GM12878 (cell line): ENCODE results near the gene ALMS1. TPM values are rescaled to one million over a fixed set of nuclear protein-coding genes. Genes with fewer than 3 reads are reported as not detected.

ENCODE experiments used
- ATAC-seq: fragments of 200-7000 bp; cut with Tn5 transposase; 3 replicates; pipeline ENCODE4 v1.9.1; 2020; ENCODE audit warnings: mild to moderate bottlenecking, moderate library complexity
- BruUV-seq: library from RNA; stranded (reverse); fragments of 400-500 nt; replicated peaks from 2 replicates; lab custom pipeline; 2021; lab: Mats Ljungman, UMichigan
- CTCF ChIA-PET: fragments of 300-600 bp; sonication (Branson Sonifier 250); formaldehyde crosslinking; extraction: SDS; loops from one replicate; lab custom pipeline; 2021; ENCODE audit warnings: inconsistent platforms; lab: Yijun Ruan, JAX
- POLR2A ChIA-PET: fragments of 350-600 bp; formaldehyde crosslinking; extraction: SDS; loops from one replicate; lab custom pipeline; 2021; ENCODE audit warnings: inconsistent platforms; lab: Charles Lee
- RAD21 ChIA-PET: fragments of 300-600 bp; sonication (Branson Sonifier 250); formaldehyde crosslinking; loops from one replicate; lab custom pipeline; 2023; ENCODE audit warnings: antibody characterized with exemption; ENCODE audit not compliant: unreplicated experiment; lab: Charles Lee
- SMC1A ChIA-PET: fragments of 300-600 bp; sonication (Branson Sonifier 250); formaldehyde crosslinking; loops from one replicate; lab custom pipeline; 2023; ENCODE audit not compliant: unreplicated experiment, uncharacterized antibody; lab: Charles Lee
- DNase-seq: peaks from one replicate; pipeline ENCODE4 v3.0.0-alpha.2; 2011; ENCODE audit warnings: low read depth, low spot score
- FAIRE-seq: peaks from 3 replicates; lab custom pipeline; 2011; peaks lifted over from hg19 to GRCh38; lab: Jason Lieb, UNC
- H2AFZ ChIP-seq: 2 replicates; pipeline ENCODE4 v1.6.0; 2011; ENCODE audit warnings: low read depth, low read length, control low read depth; ENCODE audit not compliant: control insufficient read depth
- H3K27ac ChIP-seq: 2 replicates; pipeline ENCODE4 v1.5.1; 2011; ENCODE audit warnings: control low read depth; ENCODE audit not compliant: control insufficient read depth, insufficient read depth
- H3K27me3 ChIP-seq, 2 experiments: replicated peaks in 1 of 2; 2 replicates each; pipeline versions ENCODE4 v1.6.0 to v1.6.1; 2011; ENCODE audit warnings: low read length in 1 of 2; ENCODE audit not compliant: control insufficient read depth in 2 of 2, insufficient read depth in 2 of 2
- H3K36me3 ChIP-seq, 2 experiments: 2 replicates each; pipeline ENCODE4 v1.5.1; 2011; ENCODE audit warnings: low read length in 1 of 2; ENCODE audit not compliant: control insufficient read depth in 2 of 2, insufficient read depth in 2 of 2
- H3K4me1 ChIP-seq: 2 replicates; pipeline ENCODE4 v1.6.1; 2011; ENCODE audit warnings: mild to moderate bottlenecking, low read length, moderate library complexity, mixed read lengths; ENCODE audit not compliant: control insufficient read depth, insufficient read depth
- H3K4me2 ChIP-seq: 2 replicates; pipeline ENCODE4 v1.6.0; 2011; ENCODE audit warnings: control low read depth; ENCODE audit not compliant: control insufficient read depth, insufficient read depth
- H3K4me3 ChIP-seq: fragments of 200-600 bp; sonication (generic); 2 replicates; pipeline ENCODE4 v1.5.1; 2016
- H3K79me2 ChIP-seq: 2 replicates; pipeline ENCODE4 v1.6.0; 2011; ENCODE audit warnings: low read length; ENCODE audit not compliant: control insufficient read depth, insufficient read depth
- H3K9ac ChIP-seq: 2 replicates; pipeline ENCODE4 v1.8.0; 2011; ENCODE audit warnings: low read length, control low read depth, mixed read lengths; ENCODE audit not compliant: control insufficient read depth, insufficient read depth
- H3K9me3 ChIP-seq: replicated peaks from 3 replicates; pipeline ENCODE4 v1.5.1; 2011; ENCODE audit warnings: mild to moderate bottlenecking, low read length; ENCODE audit not compliant: control insufficient read depth, insufficient read depth
- H4K20me1 ChIP-seq: 2 replicates; pipeline ENCODE4 v1.6.0; 2011; ENCODE audit not compliant: control insufficient read depth, insufficient read depth
- BMI1 ChIP-seq: fragments of 450-650 bp; IDR thresholded peaks from 2 replicates; pipeline ENCODE4 v1.6.1; 2016; ENCODE audit warnings: mild to moderate bottlenecking, moderate library complexity, borderline replicate concordance
- CREM ChIP-seq: IDR thresholded peaks from 2 replicates; pipeline ENCODE4 v1.6.1; 2014; ENCODE audit warnings: antibody characterized with exemption, low read depth
- GABPA ChIP-seq: IDR thresholded peaks from 2 replicates; pipeline ENCODE4 v1.6.1; 2014; ENCODE audit warnings: antibody characterized with exemption, low read depth, mild to moderate bottlenecking, inconsistent platforms
- IKZF1 ChIP-seq: fragments of 450-650 bp; conservative IDR thresholded peaks from 2 replicates; pipeline ENCODE4 v1.6.1; 2017; ENCODE audit warnings: antibody characterized with exemption, mild to moderate bottlenecking
- IRF4 ChIP-seq: IDR thresholded peaks from 2 replicates; pipeline ENCODE4 v1.6.1; 2011; ENCODE audit warnings: low read depth, low read length
- JUNB ChIP-seq: IDR thresholded peaks from 2 replicates; pipeline ENCODE4 v1.6.1; 2016; ENCODE audit warnings: antibody characterized with exemption, mild to moderate bottlenecking
- JUND ChIP-seq: IDR thresholded peaks from 2 replicates; pipeline ENCODE4 v1.6.1; 2012; ENCODE audit warnings: low read depth, mild to moderate bottlenecking, low read length, improper control_type of control experiment, moderate library complexity
- MYC ChIP-seq: IDR thresholded peaks from 2 replicates; pipeline ENCODE4 v1.6.1; 2011; ENCODE audit warnings: mild to moderate bottlenecking, low read length, moderate library complexity, inconsistent platforms; ENCODE audit not compliant: insufficient read depth, insufficient replicate concordance, insufficient read length, severe bottlenecking
- POLR2AphosphoS2 ChIP-seq: IDR thresholded peaks from 2 replicates; pipeline ENCODE4 v1.6.1; 2011; ENCODE audit warnings: low read depth, mild to moderate bottlenecking, low read length, improper control_type of control experiment, moderate library complexity
- SREBF2 ChIP-seq: IDR thresholded peaks from 2 replicates; pipeline ENCODE4 v1.6.1; 2012; ENCODE audit warnings: mild to moderate bottlenecking, low read length
- WGBS: methylation state at CpG from one replicate; pipeline ENCODE4 v1.1.6; 2016; ENCODE audit warnings: low lambda C conversion rate; ENCODE audit not compliant: insufficient replicate concordance, insufficient coverage; ENCODE audit errors: missing lambda C conversion rate; 5-methylcytosine and 5-hydroxymethylcytosine counted together
- in situ Hi-C: fragments of 300-500 bp; cut with MboI; formaldehyde crosslinking; loops from 9 replicates; pipeline ENCODE4 v1.14.3; 2018; ENCODE audit warnings: mixed read lengths
- intact Hi-C: fragments of 100-400 bp; cut with micrococcal nuclease; formaldehyde crosslinking; loops from one replicate; pipeline ENCODE4 v1.14.2; 2022; ENCODE audit not compliant: unreplicated experiment
- polyA plus RNA-seq, 11 experiments: library from polyadenylated mRNA; depleted of rRNA in 4 of 11; unstranded in 6 of 11; stranded (reverse) in 5 of 11; fragments of >200 nt; fragmentation: Nextera tagmentation in 4 of 11; fragmentation: Illumina TruSeq in 1 of 11; extraction: Ambion mirVana in 4 of 11; extraction: Trizol in 1 of 11; gene quantifications; 1 replicate in 1 of 11; 2 replicates in 10 of 11; pipeline versions ENCODE4 v1.2.1 to v1.2.3, GENCODE V29; 2011 to 2016; ENCODE audit warnings: inconsistent platforms in 2 of 11, missing spikeins in 2 of 11, low read depth in 1 of 11
- total RNA-seq, 4 experiments: library from RNA; depleted of rRNA in 3 of 4; stranded (reverse); fragments of >200 nt in 3 of 4; fragmentation: Illumina TruSeq in 1 of 4; extraction: Trizol in 1 of 4; gene quantifications; 2 replicates each; pipeline versions ENCODE4 v1.2.1 to v1.2.3, GENCODE V29; 2013 to 2021
- TF ChIP-seq, protein P1 (sequence below): fragments of 450-650 bp; IDR thresholded peaks from 2 replicates; pipeline ENCODE4 v1.6.1; 2016; ENCODE audit warnings: mild to moderate bottlenecking
- TF ChIP-seq, protein P2 (sequence below): IDR thresholded peaks from 2 replicates; pipeline ENCODE4 v1.6.1; 2011; ENCODE audit warnings: low read depth, low read length, improper control_type of control experiment, borderline replicate concordance

The ALMS1 gene
- total and polyA plus RNA-seq, 10 of the 15 experiments (the other 5 are each of a cell fraction or from before 2014, with no cell fraction given), result 1.1 to 25.8 (median 10.6) TPM

DNA sequence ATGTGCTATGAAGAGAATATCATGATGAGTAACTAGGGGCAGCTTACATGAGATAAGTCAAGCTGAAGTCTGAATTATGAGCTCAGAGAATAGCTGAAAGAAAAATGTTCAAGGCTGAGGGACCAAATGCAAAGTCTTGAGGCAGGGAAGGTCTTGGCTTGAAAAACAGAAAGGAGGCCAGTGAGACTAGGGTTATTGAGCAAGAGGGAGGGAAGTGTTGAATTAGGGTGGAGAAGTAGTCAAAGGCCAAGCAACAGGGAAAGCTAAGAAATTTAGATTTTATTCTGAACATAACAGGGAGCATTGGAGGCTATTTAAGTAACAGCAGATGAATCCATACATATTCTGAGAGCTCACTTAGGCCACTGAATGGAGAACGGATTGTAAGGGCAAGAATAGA, 11.4 kb upstream of the ALMS1 start:
- no peak overlapping the region for H3K4me3 ChIP-seq
- RAD21 ChIA-PET, result no interaction called here
- 0% methylated on average over 1 of the region's 1 CpG for WGBS
- H2AFZ ChIP-seq, result no peak overlapping the region
- TF ChIP-seq, protein P1, sequence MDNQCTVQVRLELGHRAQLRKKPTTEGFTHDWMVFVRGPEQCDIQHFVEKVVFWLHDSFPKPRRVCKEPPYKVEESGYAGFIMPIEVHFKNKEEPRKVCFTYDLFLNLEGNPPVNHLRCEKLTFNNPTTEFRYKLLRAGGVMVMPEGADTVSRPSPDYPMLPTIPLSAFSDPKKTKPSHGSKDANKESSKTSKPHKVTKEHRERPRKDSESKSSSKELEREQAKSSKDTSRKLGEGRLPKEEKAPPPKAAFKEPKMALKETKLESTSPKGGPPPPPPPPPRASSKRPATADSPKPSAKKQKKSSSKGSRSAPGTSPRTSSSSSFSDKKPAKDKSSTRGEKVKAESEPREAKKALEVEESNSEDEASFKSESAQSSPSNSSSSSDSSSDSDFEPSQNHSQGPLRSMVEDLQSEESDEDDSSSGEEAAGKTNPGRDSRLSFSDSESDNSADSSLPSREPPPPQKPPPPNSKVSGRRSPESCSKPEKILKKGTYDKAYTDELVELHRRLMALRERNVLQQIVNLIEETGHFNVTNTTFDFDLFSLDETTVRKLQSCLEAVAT, result no peak
- TF ChIP-seq IRF4 (no peak), GABPA (no peak), JUND (no peak), SREBF2 (no peak), POLR2AphosphoS2 (no peak), JUNB (no peak), BMI1 (no peak), MYC (no peak), CREM (no peak), IKZF1 (no peak)
- TF ChIP-seq, protein P2, sequence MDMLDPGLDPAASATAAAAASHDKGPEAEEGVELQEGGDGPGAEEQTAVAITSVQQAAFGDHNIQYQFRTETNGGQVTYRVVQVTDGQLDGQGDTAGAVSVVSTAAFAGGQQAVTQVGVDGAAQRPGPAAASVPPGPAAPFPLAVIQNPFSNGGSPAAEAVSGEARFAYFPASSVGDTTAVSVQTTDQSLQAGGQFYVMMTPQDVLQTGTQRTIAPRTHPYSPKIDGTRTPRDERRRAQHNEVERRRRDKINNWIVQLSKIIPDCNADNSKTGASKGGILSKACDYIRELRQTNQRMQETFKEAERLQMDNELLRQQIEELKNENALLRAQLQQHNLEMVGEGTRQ, result no peak
- DNase-seq (no peak), ATAC-seq (no peak), FAIRE-seq (no peak)
- H3K27me3 ChIP-seq, result no peaks in the 10 kb centered on the region
- no peaks in the 10 kb centered on the region for H4K20me1 ChIP-seq
- SMC1A ChIA-PET, result interaction anchor here (1.3 kb wide), 1 partner anchor 10 kb away, joined by 3 read pairs; no protein-coding TSS in a partner anchor
- H3K79me2 ChIP-seq, result no peaks in the 10 kb centered on the region
- H3K36me3 ChIP-seq, result no peaks in the 10 kb centered on the region
- no peak overlapping the region for H3K9ac ChIP-seq
- CTCF ChIA-PET, result no interaction called here
- no TSS peak for BruUV-seq
- H3K4me2 ChIP-seq, result no peak overlapping the region
- H3K9me3 ChIP-seq, result no peaks in the 10 kb centered on the region
- no peak overlapping the region for H3K27ac ChIP-seq
- intact Hi-C loops (no loop called here), in situ Hi-C loops (no loop called here)
- H3K4me1 ChIP-seq, result no peaks in the 10 kb centered on the region
- POLR2A ChIA-PET, result no interaction called here
